Activated CD8-positive, alpha-beta memory T cell treated with anti-CD3 and anti-CD28 coated beads, Interleukin-2, amount 50 U/mL, for 48 hours (primary cell): ENCODE measurements around the gene GBX1.

ENCODE experiments used
- DNase-seq: peaks from one replicate; pipeline ENCODE4 v3.0.0-alpha.2; 2020

Gene GBX1

DNA sequence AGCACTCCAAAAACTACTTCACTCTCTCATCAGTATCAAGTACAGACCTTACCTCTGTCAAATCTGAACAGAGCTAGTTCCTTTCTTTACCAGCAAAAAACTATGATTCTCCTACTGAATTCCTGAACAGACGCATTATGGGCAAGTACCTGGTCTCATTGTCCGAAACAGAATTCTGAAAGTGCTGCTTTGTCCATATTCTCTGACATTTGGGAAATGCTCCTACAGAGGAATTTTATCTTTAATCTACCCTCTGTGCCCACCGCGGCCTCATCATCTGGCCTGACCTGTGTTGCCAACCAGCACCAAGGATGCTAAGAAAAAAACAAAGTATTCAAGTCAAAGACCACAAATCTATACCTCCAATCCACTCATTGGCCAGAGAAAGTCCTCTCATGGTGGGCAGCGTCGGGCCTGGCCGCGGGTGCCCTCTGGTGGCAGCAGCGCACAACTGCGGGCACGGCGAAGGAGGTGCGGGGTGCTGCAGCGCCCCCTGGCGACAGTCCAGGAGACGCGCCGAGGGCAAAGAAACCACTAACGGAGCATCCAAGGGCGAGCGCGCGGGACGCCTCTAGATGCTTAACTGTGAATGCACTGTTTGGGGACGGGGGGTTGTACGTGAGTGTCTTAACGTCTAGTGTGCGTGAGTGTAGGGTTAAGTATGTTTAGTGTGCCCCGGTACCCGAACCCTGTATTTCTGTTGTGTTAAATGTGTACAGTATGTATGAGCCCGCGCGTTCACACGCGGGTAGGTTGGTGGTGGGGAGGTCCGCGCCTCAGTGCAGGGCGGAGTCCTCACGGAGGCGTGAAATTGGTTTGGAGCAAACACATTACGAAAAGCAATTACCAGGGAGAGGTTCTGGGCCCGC, 5.0 kb upstream of the GBX1 start:
- peak; percentile 96 for DNase-seq

DNA sequence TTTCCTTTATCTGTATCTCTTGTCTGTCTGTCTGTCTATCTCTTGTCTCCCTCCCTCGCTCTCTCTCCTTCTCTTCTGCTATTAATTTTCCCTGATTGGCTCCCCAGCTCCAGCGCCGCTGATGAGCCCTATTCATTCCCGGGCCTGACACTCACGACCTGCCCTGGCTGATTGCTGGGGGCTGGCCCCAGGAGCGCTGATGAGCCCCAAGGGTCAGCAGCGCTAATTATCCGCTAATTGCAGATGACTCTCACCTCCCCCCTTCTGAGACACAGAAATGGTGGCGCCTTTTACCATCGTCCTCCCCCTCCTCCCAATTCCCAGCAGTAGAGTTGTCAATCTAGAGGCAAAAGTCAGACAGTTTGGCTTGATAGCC, 1.3 kb upstream of the GBX1 start:
- no peak for DNase-seq

DNA sequence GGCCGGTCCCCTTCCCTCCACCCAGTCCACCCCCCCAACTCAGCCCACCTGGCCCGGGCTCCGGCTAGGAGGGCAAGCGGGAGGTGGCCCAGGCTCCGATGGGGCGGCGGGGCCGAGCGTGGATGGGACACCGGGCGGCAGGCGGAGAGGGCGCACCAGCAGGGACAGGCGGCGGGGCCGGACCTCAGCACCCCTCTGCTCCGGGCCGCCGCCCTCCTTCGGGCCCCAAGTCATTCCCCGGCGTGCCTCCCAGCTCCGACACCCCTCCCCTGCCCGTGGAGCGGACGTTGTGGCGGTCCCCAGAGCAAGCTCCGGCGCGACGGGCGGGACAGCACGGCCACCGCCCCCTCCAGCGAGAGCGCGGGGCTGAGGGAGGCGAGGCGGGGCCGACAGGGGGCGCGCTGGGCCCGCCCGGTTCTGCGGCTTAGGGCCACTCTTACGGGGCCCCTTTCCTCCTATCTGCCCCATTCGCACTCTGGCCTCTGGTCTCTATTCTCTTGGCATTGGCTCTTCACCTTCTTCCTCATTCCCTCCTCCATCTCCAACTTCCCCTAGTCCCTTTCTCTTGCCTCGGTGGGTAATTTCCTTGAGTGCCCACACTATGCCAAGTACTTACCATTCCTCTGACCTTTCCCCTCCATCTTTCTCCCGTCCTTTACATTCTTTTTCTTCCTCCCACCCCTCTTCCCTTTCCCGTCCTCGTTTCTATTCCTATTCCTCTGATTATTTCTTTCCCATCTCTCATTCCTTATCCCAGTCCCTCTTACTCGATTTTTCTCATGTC, 701 bp upstream of the GBX1 start:
- DNase-seq = peak; percentile 87

DNA sequence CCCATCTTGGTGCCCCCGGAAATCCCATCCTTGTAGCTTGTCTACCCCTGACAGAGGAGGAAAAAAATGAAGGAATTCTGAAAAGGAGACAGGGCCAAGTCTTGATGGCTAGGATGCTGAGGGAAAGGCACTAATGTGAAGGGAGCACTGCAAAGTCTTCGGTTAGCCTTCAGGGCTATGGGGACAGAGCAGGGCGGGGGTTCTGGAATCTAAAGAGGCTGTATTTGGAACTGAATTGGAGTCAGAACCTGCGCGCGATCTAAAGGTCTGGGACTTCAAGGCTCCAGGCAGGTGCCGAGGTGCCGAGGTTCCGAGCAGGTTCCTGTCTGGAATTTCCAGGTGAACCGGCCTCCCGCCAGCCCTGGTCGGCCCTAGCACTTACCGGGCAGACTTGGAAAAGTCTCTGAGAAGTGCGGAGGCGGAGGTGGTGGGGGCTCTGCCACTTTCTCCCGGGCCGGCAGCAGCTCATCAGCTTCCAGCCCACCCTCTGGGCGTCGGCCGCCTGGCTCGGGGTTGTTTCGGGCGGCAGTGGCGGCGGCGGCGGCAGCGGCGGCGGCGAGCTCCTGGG, 781 bp downstream of the GBX1 start:
- peak; percentile 54 for DNase-seq

DNA sequence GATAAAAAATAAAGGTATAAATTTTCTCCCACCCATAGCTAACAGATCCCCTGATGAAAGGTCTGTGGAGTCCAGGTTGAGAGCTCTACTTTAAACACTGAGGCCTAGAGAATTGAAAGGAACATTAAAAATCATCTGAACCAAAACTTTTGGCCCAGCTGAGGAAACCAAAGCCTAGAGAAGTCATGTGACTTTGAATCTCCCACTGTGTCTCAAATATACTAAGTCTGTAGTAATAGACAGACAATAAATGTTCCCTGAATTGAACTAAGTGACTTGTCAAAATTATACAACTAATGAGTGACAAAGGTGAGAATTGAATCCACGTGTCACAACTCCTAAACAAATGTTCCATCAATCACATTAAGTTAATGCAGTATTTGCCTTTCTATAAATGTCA, 5.7 kb downstream of the GBX1 start:
- no peak for DNase-seq

DNA sequence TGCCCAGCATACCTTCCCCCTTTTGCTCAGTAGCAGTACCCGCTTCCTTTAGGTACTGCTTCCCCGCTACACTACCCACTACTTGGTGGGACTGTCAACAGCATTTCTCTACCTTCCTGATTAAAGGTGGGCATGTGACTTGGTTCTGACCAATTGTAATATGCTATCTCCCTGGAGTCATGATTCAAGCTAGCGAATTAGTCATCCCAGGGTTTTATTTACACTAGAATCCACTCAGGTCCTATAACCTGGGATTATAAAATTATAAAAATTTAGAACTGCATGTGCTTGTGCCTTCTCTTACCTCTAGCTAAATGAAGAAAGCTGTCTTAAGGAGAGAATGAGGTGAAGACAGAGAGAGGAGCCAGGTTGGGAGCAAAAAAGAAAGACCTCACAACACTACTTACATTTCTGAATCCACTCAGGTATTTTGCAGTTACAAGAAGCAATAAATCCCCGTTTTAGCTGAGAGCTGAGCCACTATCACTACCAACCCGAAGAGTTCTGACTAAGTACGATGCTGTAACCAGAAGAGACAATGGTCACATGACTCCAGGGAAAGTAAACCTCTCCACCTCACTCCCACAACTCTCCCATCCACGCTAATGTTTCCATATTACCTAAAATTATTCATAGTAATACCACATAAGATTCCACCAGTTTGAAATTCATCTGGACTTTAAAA, 9.7 kb downstream of the GBX1 start:
- DNase-seq = no peak

DNA sequence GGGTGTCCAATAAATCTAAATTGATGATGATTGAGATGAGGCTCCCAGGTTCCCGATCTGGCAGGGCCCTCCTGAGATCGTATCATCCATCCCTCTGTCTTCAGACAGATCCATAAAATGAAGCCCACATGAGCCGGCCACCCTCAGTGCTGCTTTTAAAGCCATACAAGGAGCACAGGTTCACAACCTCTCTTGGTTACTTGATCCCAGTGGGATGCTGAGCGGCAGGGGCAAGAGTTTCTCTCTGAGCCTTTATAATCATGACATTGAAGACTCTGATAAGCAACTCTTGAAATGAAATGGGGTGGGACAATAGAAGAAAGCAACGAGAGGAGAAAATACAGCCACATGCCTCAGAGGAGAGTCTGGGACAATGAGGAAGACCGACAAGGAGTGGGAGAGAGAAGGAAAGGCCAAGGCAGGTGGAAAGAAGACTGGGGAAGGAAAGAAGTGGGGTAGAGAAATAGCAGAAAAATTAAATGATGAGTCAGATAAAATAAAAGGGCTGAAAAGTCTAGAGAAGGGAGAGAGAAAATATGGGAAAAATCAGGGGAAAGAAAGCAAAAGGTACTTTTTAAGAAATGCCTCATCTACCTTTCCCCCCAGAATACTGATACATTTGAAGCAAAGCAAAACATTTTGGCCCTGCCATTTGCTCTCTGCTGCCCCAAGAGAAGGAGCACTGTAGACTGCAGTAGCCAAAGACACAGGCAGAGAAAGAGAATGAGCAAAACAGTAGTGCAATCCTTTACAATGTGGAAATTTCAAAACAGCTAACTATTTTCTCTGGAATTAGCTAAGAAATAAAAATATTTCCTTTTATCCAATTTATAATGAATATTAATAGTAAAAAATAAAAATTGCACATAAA, 14.6 kb downstream of the GBX1 start:
- no peak for DNase-seq

- DNase-seq = no peak
Measured at GRCh38 chr7:151150388-151150787, 17.1 kb downstream of the GBX1 start.

- DNase-seq = no peak
Measured at GRCh38 chr7:151148319-151149259, 18.9 kb downstream of the GBX1 start.

- no peak for DNase-seq
Measured at GRCh38 chr7:151146761-151147160, 20.7 kb downstream of the GBX1 start.

GRCh38 chr7:151144387-151144786, 23.1 kb downstream of the GBX1 start:
- DNase-seq = no peak

GRCh38 chr7:151143261-151144015, 24.1 kb downstream of the GBX1 start:
- no peak for DNase-seq

DNA sequence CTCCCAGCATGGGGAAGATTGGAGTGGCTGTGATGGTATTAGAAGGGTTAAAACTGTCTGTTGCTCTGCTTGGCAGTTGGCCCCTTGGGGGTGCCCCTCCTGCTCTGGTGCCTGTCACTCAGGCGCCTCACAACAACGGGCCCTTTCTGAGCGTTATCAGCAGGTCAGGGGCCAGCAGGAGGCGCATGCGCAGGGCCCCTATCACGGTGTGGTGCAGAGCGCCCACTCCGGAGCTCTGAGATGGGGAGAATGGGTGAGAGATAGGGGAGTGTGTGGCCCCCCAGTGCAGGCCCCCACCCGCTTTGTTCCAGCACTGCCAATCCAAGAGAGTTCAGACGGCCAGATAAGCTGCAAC, 24.8 kb downstream of the GBX1 start:
- no peak for DNase-seq

- DNase-seq = no peak
Measured at GRCh38 chr7:151141855-151142685, 25.4 kb downstream of the GBX1 start.

DNA sequence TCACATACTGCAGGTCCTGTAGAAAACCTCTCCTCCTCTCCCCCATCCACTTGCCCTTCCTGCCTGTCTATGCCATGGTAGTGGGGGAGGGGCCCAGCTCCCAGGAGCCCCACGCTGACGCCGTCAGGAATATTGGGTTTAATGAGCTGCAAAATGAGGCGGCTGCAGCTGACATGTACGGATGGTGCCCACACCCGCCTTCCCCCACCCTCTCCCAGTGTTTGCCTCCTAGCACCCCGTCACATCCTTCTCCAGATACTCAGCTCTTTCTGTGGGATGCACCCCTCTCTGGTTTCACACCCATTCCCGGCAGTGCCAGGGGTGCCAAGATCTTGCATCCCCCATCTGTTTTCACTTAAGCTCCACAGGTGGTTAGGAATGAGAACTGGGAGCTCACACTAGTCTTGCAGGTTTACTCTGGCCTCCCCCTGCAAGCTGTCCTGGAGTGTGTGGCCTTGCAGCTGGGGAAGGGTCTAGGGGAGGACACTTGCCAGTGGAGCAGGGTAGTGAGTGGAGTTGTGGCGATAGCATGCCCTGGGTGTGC, 26.1 kb downstream of the GBX1 start:
- DNase-seq = no peak

DNA sequence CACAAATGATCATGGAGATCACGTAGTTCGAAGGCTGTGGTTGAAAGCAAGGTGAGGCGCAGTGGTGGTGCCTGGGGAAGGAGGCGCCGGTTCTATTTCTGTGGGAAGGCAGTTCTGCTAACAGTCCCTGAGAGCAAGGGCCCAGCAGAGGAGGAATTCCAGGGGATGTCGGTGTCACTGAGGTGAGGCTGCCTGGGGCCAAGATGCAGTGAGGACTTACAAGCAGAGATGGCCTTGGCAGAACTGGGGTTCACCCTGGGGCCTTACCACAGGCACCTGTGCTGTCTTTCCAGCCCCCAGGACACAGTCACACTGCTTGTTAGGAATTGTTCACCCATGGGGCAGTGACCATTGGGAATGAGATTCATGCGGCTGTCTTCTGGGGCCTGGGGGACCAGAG, 26.7 kb downstream of the GBX1 start:
- DNase-seq = no peak

GRCh38 chr7:151139791-151140190, 27.7 kb downstream of the GBX1 start:
- no peak for DNase-seq

DNA sequence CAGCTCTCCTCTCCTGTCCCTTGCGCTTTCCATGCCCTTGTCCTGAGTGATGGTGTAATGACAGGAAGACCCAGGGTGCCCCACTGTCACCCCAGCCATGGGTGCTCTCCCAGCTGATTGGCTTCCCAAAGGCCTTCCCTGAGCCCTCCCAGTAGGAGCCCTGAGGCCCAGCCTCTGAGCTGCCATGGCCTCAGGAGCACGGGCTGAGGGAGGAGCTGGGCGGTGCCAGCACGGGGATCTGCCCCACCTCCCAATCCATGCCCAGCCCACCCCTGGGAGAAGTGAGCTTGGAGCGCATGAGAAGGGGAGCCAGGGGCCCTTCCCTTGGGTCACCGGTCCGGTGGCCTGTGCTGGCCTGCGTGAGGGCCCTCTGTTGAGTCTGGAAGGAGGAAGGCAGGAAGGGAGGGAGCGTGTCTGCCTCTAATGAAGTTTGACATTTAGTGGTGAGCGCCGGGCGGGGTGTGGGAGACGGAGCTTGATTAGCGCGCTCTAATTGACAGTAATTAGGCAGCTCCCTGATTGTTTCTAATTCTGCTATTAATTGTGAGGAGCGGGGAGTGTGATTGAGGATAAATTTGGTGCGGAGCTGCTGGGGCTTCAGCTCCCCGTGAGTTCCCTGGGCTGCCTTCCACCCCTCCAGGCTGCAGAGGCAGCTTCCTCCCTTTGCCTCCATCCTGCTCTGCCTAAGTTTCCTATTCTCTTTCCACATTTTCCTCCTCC, 28.3 kb downstream of the GBX1 start:
- DNase-seq = no peak
